ENCODE data around the gene UBE2I. TPM values are rescaled to one million over a fixed set of nuclear protein-coding genes. Genes with fewer than 3 reads are reported as not detected.
"Not testable (repeated sequence)": the region's sequence is repeated elsewhere in the genome, so short reads cannot be mapped to it uniquely, and the experiment has no call there.

UBE2I gene
- total RNA-seq, 1 donor from 2014 or later = 64.3 TPM

- DNase-seq (ENCODE audit: low read depth) = no peak
Observed at GRCh38 chr16:1293921-1294656, 15.3 kb upstream of the UBE2I start.

DNA sequence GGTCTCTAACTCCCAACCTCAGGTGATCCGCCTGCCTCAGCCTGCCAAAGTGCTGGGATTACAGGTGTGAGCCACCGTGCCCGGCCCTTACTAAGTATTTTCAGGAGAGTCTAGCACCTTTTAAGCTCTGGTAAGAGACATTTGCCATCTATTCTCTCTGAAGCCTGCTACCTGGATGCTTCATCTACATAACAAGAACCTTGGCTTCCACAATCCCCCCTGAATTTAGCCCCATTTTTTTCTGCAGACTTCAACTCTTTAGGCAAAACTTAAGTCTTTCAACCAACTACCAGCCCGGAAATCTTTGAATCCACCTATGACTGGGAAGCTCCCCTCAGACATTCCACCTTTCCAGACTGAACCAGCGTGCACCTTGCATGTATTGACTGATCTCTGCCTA is 14.0 kb upstream of the UBE2I start:
- no peak for DNase-seq (ENCODE audit: low read depth)

GRCh38 chr16:1296688-1297017 is 12.8 kb upstream of the UBE2I start:
- DNase-seq (ENCODE audit: low read depth) = not testable (repeated sequence)

DNA sequence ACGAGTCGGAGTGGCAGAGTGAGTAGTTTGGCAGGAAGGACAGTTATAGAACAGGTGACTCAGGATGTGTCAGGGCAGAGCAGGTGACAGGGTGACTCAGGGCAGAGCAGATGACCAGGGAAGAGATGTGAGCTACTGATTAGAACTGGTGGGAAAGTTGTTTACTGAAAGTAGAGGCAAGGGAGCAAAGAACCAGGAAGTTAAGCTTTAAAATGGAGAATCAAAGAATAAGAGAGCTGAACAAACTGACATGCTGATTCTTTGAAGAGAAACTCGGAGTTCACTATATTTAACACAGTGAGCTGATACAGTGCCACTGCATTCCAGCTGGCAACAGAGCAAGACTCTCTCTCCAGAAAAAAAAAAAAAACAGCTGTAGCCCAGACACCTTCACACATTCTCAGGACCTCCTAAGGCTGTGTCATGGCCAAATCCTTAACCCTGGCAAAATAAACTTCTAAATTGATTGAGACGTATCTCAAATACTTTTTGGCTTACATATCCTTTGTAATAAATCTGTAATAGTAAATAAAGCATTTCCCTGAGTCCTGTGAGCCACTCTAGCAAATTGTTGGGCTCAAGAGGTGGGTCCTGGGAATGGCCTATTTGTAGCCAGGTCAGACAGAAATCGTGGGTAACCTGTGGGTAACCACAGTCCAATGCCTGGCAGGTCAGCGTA is 12.3 kb upstream of the UBE2I start:
- DNase-seq (ENCODE audit: low read depth) = peak; percentile 91

- DNase-seq (ENCODE audit: low read depth) = no peak
Observed at GRCh38 chr16:1298406-1298805, 11.0 kb upstream of the UBE2I start.

DNA sequence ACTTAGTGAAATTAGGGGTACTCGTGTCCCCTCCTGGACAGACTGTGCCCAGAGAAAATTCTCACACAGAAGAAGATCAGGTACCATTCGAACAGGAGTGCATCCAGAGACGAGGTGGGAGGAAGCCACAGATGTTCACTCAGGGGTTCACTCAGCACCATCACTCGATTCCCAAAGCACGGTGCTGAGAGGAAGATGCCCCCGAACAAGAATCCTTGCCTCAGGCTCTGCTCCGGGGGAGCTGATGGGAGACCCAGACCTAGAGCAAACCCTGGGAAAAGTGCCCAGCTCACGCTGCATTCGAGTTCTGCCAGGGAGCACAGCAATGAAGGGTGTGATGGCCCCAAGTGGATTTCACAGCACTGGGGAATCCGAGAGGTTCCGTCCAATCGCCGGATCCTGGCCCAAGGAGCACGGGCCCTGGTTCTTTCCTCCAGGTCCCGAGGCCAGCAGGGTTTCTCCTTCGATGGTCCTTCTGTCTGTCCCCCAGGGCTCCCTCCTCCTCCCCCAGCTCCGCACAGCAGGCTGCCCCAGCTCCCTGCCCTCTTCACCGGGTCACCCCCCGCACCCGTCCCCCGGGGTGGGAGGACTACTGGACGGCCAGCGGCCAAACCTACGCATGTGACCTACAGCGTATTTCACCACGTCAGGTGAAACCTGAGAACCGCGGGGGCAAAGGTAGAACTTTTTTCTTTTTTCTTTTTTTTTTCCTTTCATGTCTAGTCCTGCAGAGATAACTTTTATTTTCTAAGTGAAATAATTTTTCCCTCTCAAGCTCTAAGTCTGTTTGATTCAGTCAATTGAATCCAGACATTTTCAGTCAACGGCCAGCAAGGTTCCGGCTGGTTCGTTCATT is 10.2 kb upstream of the UBE2I start:
- DNase-seq (ENCODE audit: low read depth) = peak; percentile 53

DNA sequence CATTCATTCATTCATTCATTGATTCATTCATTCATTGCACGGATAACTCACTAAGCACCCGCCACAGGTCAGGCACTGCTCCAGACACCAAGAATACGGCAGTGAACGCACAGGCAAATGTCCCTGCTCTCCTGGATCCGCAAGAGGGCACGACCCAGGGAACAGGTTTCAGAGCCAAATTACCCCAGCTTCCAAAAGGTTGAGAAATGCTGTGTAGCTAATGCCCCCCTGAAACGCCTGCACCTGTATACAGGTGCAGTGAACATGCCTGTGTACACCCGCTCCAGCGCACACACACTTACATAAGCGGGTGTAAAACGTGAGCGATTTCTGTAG is 9.6 kb upstream of the UBE2I start:
- DNase-seq (ENCODE audit: low read depth) = no peak

DNA sequence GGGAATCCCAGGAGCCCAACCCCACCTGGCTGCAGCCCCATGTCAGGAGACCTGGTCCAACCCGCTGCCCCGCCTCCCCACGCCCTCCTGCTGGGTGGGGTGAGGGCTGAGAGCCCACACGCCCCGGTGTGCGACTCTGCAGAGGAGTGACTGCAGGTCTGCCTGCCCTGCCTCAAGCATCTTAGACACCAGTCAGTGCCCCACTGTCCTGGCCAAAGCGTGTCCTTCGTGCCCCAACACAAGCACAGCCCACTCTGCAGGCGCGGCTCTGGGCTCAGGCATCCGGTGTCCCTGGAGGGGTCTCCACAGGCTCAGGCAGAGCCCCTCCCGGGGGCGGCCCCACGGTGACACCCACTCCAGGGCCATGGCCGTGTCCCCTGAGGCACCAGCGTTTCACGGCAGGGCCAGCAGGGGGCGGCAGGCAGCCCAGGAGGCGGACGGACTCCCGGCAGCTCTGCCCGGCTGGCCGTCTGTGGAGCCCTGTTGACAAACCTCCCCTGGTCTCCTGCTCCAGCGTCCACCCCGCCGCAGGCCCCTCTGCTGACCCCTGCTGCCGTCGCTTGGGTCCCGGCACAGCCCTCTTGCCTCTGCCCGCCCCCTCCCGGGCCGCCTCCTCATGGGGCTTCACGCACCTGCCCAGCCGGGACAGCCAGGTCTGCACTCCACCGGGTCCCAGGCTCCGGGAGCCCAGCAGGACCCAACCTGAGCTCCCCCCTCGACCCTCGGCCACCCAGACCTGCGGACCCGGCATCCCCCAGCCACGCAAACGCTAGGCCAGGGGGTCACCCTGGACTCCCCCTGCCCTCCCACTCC is 8.6 kb upstream of the UBE2I start:
- DNase-seq (ENCODE audit: low read depth) = no peak

GRCh38 chr16:1301562-1301961 is 7.9 kb upstream of the UBE2I start:
- DNase-seq (ENCODE audit: low read depth) = no peak

DNA sequence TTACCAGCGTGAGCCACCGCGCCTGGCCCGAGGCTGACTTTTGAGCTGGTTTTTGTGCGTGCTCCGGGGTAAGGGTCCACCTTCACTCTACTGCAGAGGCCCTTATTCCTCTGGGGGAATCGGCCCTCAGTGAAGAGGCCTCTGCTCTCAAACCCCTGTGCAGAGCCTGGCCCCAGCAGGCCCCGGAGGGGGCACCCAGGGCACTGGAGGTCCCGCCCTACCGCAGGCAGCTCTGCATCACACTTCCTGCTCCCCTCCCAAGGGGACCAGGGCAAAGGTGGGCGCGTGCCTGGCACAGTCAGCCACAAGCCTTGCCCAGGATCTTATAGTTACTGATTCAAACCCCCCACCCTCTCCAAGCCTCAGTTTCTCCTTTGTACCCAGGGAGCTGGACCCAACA is 3.6 kb upstream of the UBE2I start:
- no peak for DNase-seq (ENCODE audit: low read depth)

DNA sequence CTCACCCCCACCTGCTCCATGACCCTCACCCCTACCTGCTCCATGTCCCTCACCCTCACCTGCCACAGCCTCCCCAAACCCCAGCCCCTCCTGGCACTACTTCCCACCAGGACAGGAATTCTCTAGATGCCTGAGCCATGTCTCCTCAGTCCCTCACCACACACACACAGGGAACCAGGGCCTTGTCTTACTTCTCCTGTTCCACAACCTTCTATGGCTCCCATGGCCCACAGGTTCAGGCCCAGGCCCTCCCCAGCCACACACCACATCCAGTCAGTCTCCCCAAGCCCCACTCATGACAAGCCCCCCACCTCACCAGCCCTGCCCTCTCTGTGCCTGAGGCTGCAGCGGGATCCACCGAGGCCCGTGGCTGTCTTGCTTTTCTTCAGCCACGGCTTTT is 3.1 kb upstream of the UBE2I start:
- DNase-seq (ENCODE audit: low read depth) = no peak

DNA sequence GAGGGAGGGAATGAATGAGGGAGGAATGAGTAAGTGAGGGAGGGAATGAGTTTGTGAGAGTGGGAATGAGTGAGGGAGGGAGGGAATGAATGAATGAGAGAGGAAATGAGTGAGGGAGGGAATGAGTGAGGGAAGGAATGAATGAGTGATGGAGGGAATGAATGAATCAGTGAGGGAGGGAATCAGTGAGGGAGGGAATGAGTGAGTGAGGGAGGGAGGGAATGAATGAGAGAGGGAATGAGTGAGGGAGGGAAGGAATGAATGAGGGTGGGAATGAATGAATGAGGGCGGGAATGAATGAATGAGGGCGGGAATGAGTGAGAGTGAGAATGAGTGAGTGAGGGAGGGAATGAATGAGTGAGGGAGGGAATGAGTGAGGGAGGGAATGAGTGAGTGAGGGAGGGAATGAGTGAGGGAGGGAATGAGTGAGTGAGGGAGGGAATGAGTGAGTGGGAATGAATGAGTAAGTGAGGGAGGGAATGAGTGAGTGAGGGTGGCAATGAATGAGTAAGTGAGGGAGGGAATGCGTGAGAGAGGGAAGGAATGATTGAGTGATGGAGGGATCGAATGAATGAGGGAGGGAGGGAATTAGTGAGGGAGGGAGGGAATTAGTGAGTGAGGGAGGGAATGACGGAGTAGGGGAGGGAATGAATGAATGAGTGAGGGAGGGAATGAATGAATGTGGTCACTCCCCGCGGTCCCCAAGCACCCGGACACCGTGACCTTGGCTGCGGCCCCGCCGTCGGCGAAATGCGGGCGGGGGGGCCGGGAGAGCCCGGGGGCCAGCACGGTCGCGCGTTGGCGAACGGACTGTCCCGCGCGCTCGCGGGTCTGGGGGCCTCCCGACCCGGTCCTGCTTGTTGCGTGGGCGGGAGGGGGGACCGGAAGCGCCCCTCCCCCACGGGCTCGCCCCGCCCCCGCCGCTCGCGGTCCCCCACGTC is 1.1 kb upstream of the UBE2I start:
- DNase-seq (ENCODE audit: low read depth) = peak; percentile 57

DNA sequence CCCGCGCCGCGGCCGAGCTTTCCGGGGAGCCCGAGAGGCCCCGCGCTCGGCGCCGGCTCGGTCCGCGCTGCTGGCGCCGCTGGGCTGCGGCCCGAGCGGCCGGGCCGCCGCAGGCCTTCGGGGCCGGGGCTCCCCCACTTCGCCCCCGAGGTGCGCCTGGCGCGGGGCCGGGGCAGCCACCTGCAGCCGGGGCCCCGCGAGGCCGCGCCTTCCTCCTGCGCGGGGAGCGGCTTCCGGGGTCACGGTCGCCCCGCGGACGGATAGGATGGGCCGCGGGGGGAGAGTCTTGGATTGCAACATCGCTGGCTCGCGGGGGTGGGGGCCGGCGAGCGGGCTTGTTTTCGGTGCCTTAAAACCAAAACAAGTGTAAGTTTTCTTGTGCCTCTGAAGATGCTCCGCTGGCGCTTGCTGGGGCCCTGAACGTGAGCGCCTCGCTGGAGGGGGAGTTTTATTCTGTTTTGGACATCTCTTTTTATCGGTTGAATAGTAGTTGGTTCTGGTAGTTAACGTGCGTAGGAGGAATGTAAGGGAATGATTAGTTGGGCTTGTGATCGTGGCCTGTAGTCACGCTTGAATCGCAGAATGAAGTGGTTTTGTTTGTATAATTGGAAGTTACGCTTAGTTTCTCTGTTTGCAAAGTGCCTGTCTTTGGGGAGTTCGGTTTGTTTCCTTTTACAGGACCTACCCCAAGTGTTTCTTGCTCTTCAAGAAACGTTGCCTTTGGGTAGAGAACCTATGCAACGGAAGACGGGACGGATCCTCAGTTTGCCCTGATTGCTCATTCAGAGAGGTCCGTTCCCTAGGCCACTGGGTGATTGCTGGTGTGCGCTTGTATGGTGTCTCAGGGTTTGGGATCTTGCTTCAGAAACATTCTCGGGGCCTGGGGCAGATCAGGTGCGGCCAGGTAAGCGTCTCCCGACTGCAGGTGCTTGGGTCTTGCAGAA is 724 bp downstream of the UBE2I start:
- peak; percentile 71 for DNase-seq (ENCODE audit: low read depth)

GRCh38 chr16:1310832-1311200 is 1.4 kb downstream of the UBE2I start:
- no peak for DNase-seq (ENCODE audit: low read depth)

- no peak for DNase-seq (ENCODE audit: low read depth)
Observed at GRCh38 chr16:1311212-1311737, 1.8 kb downstream of the UBE2I start.

DNA sequence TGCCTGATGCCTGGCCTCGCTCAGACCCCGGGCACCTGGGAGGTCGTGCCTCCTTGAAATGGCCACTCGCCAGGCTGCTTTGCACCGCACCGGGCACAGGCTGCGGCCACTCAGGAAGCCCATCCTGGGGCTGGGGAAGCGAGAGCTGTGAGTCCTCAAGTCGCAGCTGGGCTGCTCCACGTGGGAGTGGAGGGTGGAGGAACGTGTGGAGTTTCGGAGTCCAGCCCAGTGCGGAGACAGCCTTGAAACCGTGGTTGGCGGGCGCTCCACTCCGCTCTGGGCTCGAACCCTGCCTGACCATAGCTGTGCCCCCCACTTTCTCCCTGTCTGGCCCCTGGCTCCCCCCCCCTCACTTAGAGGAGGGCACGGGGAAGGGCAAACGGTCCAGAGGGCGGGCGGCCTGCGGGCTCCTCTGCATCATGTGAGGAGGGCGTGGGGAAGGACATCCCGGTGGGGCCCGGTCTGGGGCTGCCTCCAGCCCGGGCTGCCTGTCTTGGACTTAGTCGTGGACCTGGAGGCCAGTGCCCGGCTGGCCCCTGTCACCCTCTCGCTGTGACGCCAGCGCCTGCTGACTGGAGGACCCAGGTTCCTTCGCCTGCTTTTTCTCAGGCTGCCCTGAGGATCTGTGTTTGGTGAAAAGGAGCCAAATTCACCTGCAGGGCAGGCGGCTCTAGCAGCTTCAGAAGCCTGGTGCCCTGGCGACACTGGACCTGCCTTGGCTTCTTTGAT is 2.5 kb downstream of the UBE2I start:
- no peak for DNase-seq (ENCODE audit: low read depth)

DNA sequence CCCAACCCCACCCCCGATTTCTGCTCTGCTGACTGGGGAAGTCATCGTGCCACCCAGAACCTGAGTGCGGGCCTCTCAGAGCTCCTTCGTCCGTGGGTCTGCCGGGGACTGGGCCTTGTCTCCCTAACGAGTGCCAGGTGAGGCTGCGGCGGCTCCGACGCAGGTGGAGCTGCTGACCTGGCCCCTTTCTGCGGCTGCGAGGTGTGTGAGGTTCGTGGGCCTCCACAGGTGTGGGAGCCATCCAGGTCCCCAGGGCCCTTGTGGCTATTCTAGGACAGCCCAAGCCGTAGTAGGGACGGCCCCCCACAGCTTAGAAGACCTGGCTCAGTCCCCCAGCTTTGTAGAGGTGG is 3.0 kb downstream of the UBE2I start:
- DNase-seq (ENCODE audit: low read depth) = no peak

DNA sequence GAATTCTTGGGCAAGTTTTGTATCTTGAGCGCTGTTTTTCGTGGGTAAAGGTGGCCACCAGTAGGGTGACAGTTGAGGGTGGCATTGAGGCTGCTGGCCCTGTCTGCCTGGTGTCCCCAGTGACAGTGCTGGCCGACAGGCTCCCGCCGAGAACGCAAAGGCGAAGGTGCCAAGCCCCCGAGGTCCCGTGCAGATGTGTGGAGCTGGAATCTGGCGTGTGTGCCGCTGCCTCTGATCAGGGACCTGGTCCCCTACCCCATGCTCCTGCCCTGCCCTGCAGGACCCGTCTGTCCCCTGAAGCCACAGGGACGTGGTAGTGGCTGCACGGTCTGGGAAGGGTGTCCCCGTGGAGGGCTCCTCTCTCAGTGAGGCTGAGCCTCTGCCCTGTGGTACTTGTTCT is 3.5 kb downstream of the UBE2I start:
- no peak for DNase-seq (ENCODE audit: low read depth)
